SK-N-MC (cell line): ENCODE measurements around the gene FAM234B.

Experiments
- EZH2 ChIP-seq: fragments of 200-600 bp; sonication (generic); IDR thresholded peaks from one replicate; pipeline ENCODE4 v1.6.1; 2017; ENCODE audit warnings: antibody characterized with exemption
- POLR2AphosphoS5 ChIP-seq: IDR thresholded peaks from 2 replicates; pipeline ENCODE4 v1.6.1; 2012; ENCODE audit warnings: mild to moderate bottlenecking, low read depth, low read length, borderline replicate concordance

DNA sequence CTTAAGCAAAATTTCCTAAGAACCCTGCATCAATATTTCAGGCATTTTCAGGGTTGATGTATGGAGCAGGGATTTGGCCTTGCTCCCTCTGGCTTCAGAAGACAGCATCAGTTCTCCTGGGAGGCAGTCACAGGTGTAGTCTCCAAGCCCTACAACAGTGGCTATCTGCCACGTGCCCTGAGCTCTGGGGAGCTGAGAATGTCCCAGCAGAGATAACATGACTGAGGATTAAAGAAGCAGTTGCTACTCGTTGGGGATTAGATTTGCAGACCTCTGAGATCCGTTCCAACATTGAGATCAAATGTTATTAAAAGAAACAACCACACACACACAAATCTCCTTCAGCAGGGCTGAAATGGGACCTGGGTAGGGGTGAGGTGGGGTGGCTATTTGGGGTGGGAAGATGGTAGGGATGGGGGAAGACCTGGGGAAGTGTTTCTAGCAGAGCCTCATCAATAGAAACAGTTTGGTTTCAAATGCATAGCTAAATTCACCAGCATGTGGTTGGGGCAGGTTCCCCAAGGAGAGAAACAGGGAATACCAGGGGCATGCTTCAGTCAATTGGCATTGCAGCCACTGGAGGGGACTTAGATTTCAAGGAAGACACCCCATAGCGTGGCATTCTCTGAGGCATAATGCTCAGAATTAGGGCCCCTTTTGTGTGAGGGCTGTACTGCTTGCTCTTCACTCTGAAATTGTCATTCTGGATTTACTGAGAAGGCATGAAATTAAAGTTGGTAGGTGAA is 15.2 kb upstream of the FAM234B start:
- no peak for TF ChIP-seq EZH2
- no peak for TF ChIP-seq POLR2AphosphoS5
